H1 (cell line): ENCODE results near the gene ECI2. TPM values are rescaled to one million over a fixed set of nuclear protein-coding genes. Genes with fewer than 3 reads are reported as not detected.

Experiments used
- CTCF ChIA-PET: fragments of 300-600 bp; sonication (Branson Sonifier 250); formaldehyde crosslinking; loops from one replicate; lab custom pipeline; 2021; ENCODE audit not compliant: partially characterized antibody; lab: Charles Lee
- POLR2A ChIA-PET: fragments of 300-600 bp; sonication (Branson Sonifier 250); formaldehyde crosslinking; loops from one replicate; lab custom pipeline; 2021; ENCODE audit warnings: inconsistent platforms; ENCODE audit not compliant: partially characterized antibody; lab: Charles Lee
- DNase-seq, 2 experiments: peaks; one replicate each; pipeline versions ENCODE4 v3.0.0 to v3.0.0-alpha.2; 2010 to 2022; ENCODE audit warnings: low spot score in 2 of 2, low read depth in 1 of 2, mixed read lengths in 1 of 2
- FAIRE-seq: peaks from 2 replicates; lab custom pipeline; 2011; peaks lifted over from hg19 to GRCh38; lab: Jason Lieb, UNC
- H2AFZ ChIP-seq: 2 replicates; pipeline ENCODE4 v1.8.1; 2012; ENCODE audit warnings: low read length, inconsistent platforms
- H2AK5ac ChIP-seq: 2 replicates; pipeline ENCODE4 v1.6.1; 2013; ENCODE audit warnings: low read depth, low read length
- H2BK120ac ChIP-seq: replicated peaks from 2 replicates; pipeline ENCODE3; 2013; ENCODE audit warnings: low read depth, low read length, inconsistent platforms
- H2BK12ac ChIP-seq: 2 replicates; pipeline ENCODE4 v1.6.1; 2013; ENCODE audit warnings: low read depth, low read length
- H2BK15ac ChIP-seq: 2 replicates; pipeline ENCODE4 v1.6.1; 2013; ENCODE audit warnings: low read length
- H2BK20ac ChIP-seq: 2 replicates; pipeline ENCODE4 v1.6.1; 2013; ENCODE audit warnings: low read length
- H2BK5ac ChIP-seq: 2 replicates; pipeline ENCODE4 v1.6.1; 2013; ENCODE audit warnings: low read depth, low read length
- H3K14ac ChIP-seq: 2 replicates; pipeline ENCODE4 v1.6.1; 2013; ENCODE audit warnings: inconsistent platforms; ENCODE audit not compliant: insufficient read length
- H3K18ac ChIP-seq: 2 replicates; pipeline ENCODE4 v1.6.1; 2013; ENCODE audit warnings: low read length; ENCODE audit errors: extremely low read depth
- H3K23ac ChIP-seq: 2 replicates; pipeline ENCODE4 v1.6.1; 2013; ENCODE audit warnings: inconsistent platforms; ENCODE audit not compliant: insufficient read length
- H3K23me2 ChIP-seq: 2 replicates; pipeline ENCODE4 v1.6.1; 2013; ENCODE audit warnings: low read depth, low read length
- H3K27ac ChIP-seq: 2 replicates; pipeline ENCODE4 v1.6.1; 2011; ENCODE audit warnings: low read depth, low read length, inconsistent platforms
- H3K27me3 ChIP-seq, 4 experiments: replicated peaks in 1 of 4; 1 replicate in 1 of 4; 2 replicates in 3 of 4; pipeline versions ENCODE4 v1.6.1 to v1.8.1; 2011 to 2013; ENCODE audit warnings: low read length in 3 of 4, mild to moderate bottlenecking in 3 of 4, inconsistent platforms in 2 of 4, mixed read lengths in 2 of 4, moderate library complexity in 1 of 4; ENCODE audit not compliant: control insufficient read depth in 3 of 4, insufficient read depth in 3 of 4; ENCODE audit errors: extremely low read depth in 1 of 4
- H3K36me3 ChIP-seq, 4 experiments: 2 replicates each; pipeline versions ENCODE4 v1.6.1 to v1.8.1; 2011 to 2013; ENCODE audit warnings: mild to moderate bottlenecking in 4 of 4, low read length in 3 of 4, moderate library complexity in 2 of 4, control low read depth in 1 of 4, inconsistent platforms in 1 of 4; ENCODE audit not compliant: insufficient read depth in 4 of 4, control insufficient read depth in 2 of 4
- H3K4ac ChIP-seq: replicated peaks from 2 replicates; pipeline ENCODE3; 2013; ENCODE audit warnings: low read length, low read depth, mixed read lengths, inconsistent platforms; ENCODE audit not compliant: insufficient read length
- H3K4me1 ChIP-seq, 4 experiments: replicated peaks in 1 of 4; 1 replicate in 1 of 4; 2 replicates in 3 of 4; pipeline versions ENCODE4 v1.6.1 to v1.8.1; 2011 to 2013; ENCODE audit warnings: low read length in 3 of 4, inconsistent platforms in 2 of 4, mixed read lengths in 1 of 4; ENCODE audit not compliant: insufficient read depth in 4 of 4, control insufficient read depth in 3 of 4
- H3K4me2 ChIP-seq, 2 experiments: 2 replicates each; pipeline versions ENCODE4 v1.6.1 to v1.8.1; 2011 to 2013; ENCODE audit warnings: low read depth in 2 of 2, low read length in 2 of 2, control low read depth in 1 of 2, inconsistent platforms in 1 of 2, mild to moderate bottlenecking in 1 of 2; ENCODE audit not compliant: insufficient read depth in 1 of 2
- H3K4me3 ChIP-seq, 4 experiments: fragments of 200-600, 300-600 bp in 1 of 4; sonication (generic), shearing (Covaris generic), sonication (Bioruptor Twin) in 1 of 4; 2 replicates each; pipeline versions ENCODE4 v1.5.1 to v1.8.1; 2011 to 2016; ENCODE audit warnings: low read length in 4 of 4, low read depth in 3 of 4, control low read depth in 2 of 4, inconsistent platforms in 2 of 4, mild to moderate bottlenecking in 2 of 4, mixed read lengths in 1 of 4, moderate library complexity in 1 of 4; ENCODE audit not compliant: insufficient read depth in 2 of 4; ENCODE audit errors: extremely low read depth in 1 of 4
- H3K56ac ChIP-seq: replicated peaks from 2 replicates; pipeline ENCODE3; 2013; ENCODE audit warnings: low read depth, mild to moderate bottlenecking, mixed read lengths, low read length, inconsistent platforms; ENCODE audit not compliant: insufficient read length
- H3K79me1 ChIP-seq: 2 replicates; pipeline ENCODE4 v1.6.1; 2013; ENCODE audit warnings: low read depth, low read length, control low read depth
- H3K79me2 ChIP-seq, 2 experiments: 2 replicates each; pipeline versions ENCODE4 v1.6.1 to v1.8.1; 2012 to 2013; ENCODE audit warnings: low read length in 2 of 2, mild to moderate bottlenecking in 2 of 2, inconsistent platforms in 1 of 2; ENCODE audit not compliant: insufficient read depth in 2 of 2, control insufficient read depth in 1 of 2
- H3K9ac ChIP-seq, 4 experiments: replicated peaks in 1 of 4; 1 replicate in 1 of 4; 2 replicates in 3 of 4; pipeline versions ENCODE4 v1.6.1 to v1.8.1; 2011 to 2013; ENCODE audit warnings: low read depth in 3 of 4, low read length in 3 of 4, control low read depth in 2 of 4, mild to moderate bottlenecking in 2 of 4, moderate library complexity in 2 of 4, inconsistent platforms in 1 of 4; ENCODE audit errors: extremely low read depth in 1 of 4
- H3K9me3 ChIP-seq, 2 experiments: 2 replicates each; pipeline versions ENCODE4 v1.6.1 to v1.8.1; 2012 to 2013; ENCODE audit warnings: mild to moderate bottlenecking in 2 of 2, moderate library complexity in 2 of 2, control low read depth in 1 of 2, inconsistent platforms in 1 of 2, low read depth in 1 of 2, low read length in 1 of 2, mixed read lengths in 1 of 2; ENCODE audit not compliant: insufficient read depth in 2 of 2
- H4K20me1 ChIP-seq, 2 experiments: replicated peaks in 1 of 2; 2 replicates each; pipeline versions ENCODE3 to v1.8.1; 2011 to 2013; ENCODE audit warnings: inconsistent platforms in 2 of 2, low read length in 2 of 2, mild to moderate bottlenecking in 1 of 2; ENCODE audit not compliant: insufficient read depth in 2 of 2, control insufficient read depth in 1 of 2
- H4K5ac ChIP-seq: 2 replicates; pipeline ENCODE4 v1.6.1; 2013; ENCODE audit warnings: low read length, low read depth, mixed read lengths, inconsistent platforms; ENCODE audit not compliant: insufficient read length
- H4K8ac ChIP-seq: 2 replicates; pipeline ENCODE4 v1.8.0; 2013; ENCODE audit warnings: mild to moderate bottlenecking, moderate library complexity, low read length, inconsistent platforms; ENCODE audit not compliant: insufficient read depth; ENCODE audit errors: extremely low read depth
- H4K91ac ChIP-seq: replicated peaks from 2 replicates; pipeline ENCODE3; 2013; ENCODE audit warnings: low read length, mixed read lengths, inconsistent platforms; ENCODE audit not compliant: insufficient read length
- BCL11A ChIP-seq, 2 experiments: IDR thresholded peaks; one replicate each; pipeline ENCODE4 v1.6.1; 2011; ENCODE audit warnings: low read depth in 2 of 2, low read length in 2 of 2, mild to moderate bottlenecking in 2 of 2
- CEBPB ChIP-seq: IDR thresholded peaks from 2 replicates; pipeline ENCODE4 v1.6.1; 2012; ENCODE audit warnings: low read depth, low read length
- NANOG ChIP-seq: IDR thresholded peaks from 2 replicates; pipeline ENCODE4 v1.6.1; 2011; ENCODE audit warnings: low read length, low read depth, mild to moderate bottlenecking, inconsistent platforms; ENCODE audit not compliant: insufficient read depth, poor library complexity, severe bottlenecking
- SAP30 ChIP-seq: fragments of 300-600 bp; sonication (generic); IDR thresholded peaks from 2 replicates; pipeline ENCODE4 v1.7.1; 2012; ENCODE audit warnings: low read length, moderate library complexity, mild to moderate bottlenecking, inconsistent platforms; ENCODE audit not compliant: insufficient read depth, insufficient replicate concordance
- USF2 ChIP-seq: IDR thresholded peaks from 2 replicates; pipeline ENCODE4 v1.6.1; 2011; ENCODE audit warnings: low read length, improper control_type of control experiment
- WGBS, 2 experiments: shearing (Covaris generic) in 1 of 2; methylation state at CpG; one replicate each; pipeline versions ENCODE4 v1.1.6 to v1.1.7; 2013 to 2015; ENCODE audit warnings: low lambda C conversion rate in 2 of 2, mixed read lengths in 2 of 2, inconsistent platforms in 1 of 2, low coverage in 1 of 2, missing lambda C conversion rate in 1 of 2; ENCODE audit not compliant: insufficient replicate concordance in 2 of 2, insufficient coverage in 1 of 2, insufficient read length in 1 of 2; ENCODE audit errors: extremely low coverage in 1 of 2, missing lambda C conversion rate in 1 of 2; 5-methylcytosine and 5-hydroxymethylcytosine counted together
- polyA plus RNA-seq, 7 experiments: library from polyadenylated mRNA; depleted of rRNA in 3 of 7; stranded (reverse) in 5 of 7; unstranded in 2 of 7; fragments of >200 nt in 5 of 7; fragments of 200-250 nt in 2 of 7; gene quantifications; 1 replicate in 5 of 7; 2 replicates in 1 of 7; 4 replicates in 1 of 7; pipeline versions ENCODE4 v1.2.1 to v1.2.3, GENCODE V29; 2011 to 2013; ENCODE audit warnings: missing spikeins in 2 of 7, mixed read lengths in 2 of 7
- total RNA-seq: library from RNA; stranded (reverse); fragmentation: NEBNext Ultra II Directional; extraction: Animal tissue kit (Norgen Biotek cat#: 25700); gene quantifications from 2 replicates; pipeline ENCODE4 v1.2.1, GENCODE V29; 2021

The ECI2 gene
- total and polyA plus RNA-seq, 2 of the 8 experiments (the other 6 are each of a cell fraction or from before 2014, with no cell fraction given) = 40.4 to 70.8 TPM

GRCh38 chr6:4164117-4164442 is 28.7 kb upstream of the ECI2 start:
- no peak overlapping the region for H3K23ac ChIP-seq
- H3K56ac ChIP-seq = no peak overlapping the region
- no peak overlapping the region for H2BK120ac ChIP-seq
- no peaks in the 10 kb centered on the region for H3K23me2 ChIP-seq
- H3K18ac ChIP-seq = no peak overlapping the region
- TF ChIP-seq USF2 (no peak), NANOG (no peak), BCL11A (IDR thresholded peaks at IDR 0.05; ENCODE audit: low read depth in 2 of 2, low read length in 2 of 2) (no peak), CEBPB (no peak), SAP30 (no peak)
- no peaks in the 10 kb centered on the region for H4K20me1 ChIP-seq
- H4K91ac ChIP-seq = no peak overlapping the region
- H3K79me1 ChIP-seq = no peaks in the 10 kb centered on the region
- DNase-seq (no peak), FAIRE-seq (no peak)
- ChIA-PET POLR2A (no interaction called here), CTCF (interaction anchor here (2.3 kb wide), 1 partner anchor 47 kb away, joined by 14 read pairs; no protein-coding TSS in a partner anchor)
- H4K5ac ChIP-seq = no peak overlapping the region
- no peaks in the 10 kb centered on the region for H3K79me2 ChIP-seq
- H2BK15ac ChIP-seq = no peak overlapping the region
- H3K9me3 ChIP-seq = peaks cover 2 to 12% of the 10 kb centered on the region in 2 experiments; a peak in 3 of 4 replicates
- no peak overlapping the region for H3K14ac ChIP-seq
- WGBS, 2 experiments = 90% methylated on average over 4 of the region's 4 CpGs; no CpG with 5 or more reads in 1 of the 2 experiments
- no peaks in the 10 kb centered on the region for H3K27me3 ChIP-seq
- H3K4ac ChIP-seq = no peak overlapping the region
- H3K36me3 ChIP-seq = no peaks in the 10 kb centered on the region; a peak in 1 of 8 replicates
- H3K4me3 ChIP-seq = no peak overlapping the region
- H2BK5ac ChIP-seq = no peak overlapping the region
- H3K9ac ChIP-seq = no peak overlapping the region
- H4K8ac ChIP-seq = no peak overlapping the region
- no peak overlapping the region for H3K4me2 ChIP-seq
- H3K4me1 ChIP-seq = peaks cover 0 to 6% (median 3%) of the 10 kb centered on the region in 4 experiments; a peak in 3 of 7 replicates
- H2AFZ ChIP-seq = no peak overlapping the region
- H2AK5ac ChIP-seq = no peak overlapping the region
- no peak overlapping the region for H3K27ac ChIP-seq
- H2BK20ac ChIP-seq = no peak overlapping the region
- H2BK12ac ChIP-seq = no peak overlapping the region
